ENCODE results near the gene OR2C3. TPM values are rescaled to one million over a fixed set of nuclear protein-coding genes. Genes with fewer than 3 reads are reported as not detected.

The OR2C3 gene
- total RNA-seq, 1 donor from 2014 or later, result 0.52 TPM

DNA sequence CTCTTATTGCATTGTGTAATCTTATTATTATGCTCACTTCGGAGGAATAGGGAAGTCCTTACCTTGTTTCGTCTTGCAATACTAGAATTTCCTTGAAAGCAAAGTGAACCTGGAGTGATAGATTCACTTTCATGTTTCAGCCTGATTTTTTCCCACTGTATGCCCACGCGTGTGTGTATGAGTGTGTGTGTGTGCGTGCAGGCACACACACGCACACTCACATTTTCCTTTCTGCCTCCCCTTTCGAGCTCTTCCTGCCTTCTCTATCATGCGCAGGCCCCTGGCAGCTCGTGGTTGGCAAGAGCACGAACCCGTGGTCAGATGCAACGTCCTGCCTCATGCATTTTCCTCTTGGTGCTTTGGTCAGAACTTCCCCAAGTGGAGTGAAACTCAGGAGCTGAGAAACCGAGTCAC lies 12.5 kb upstream of the OR2C3 start, which contains the start of gene GCSAML:
GCSAML (plus strand) TSS at position 366 of the 414 bp plus-strand sequence. CDS start 58 bp downstream, outside the sequence.
- Histone ChIP-seq H3K4me3 (ENCODE audit: low read length in 3 of 3) (no peak within 1 kb of the TSS), H3K27me3 (ENCODE audit: control insufficient read depth in 3 of 3, insufficient read depth in 3 of 3, low read length in 3 of 3) (peaks cover 0 to 3% (median 0%) of the 10 kb centered on the region in 3 donors), H3K27ac (ENCODE audit: low read depth, low read length) (no peak within 1 kb of the TSS), H3K9me3 (ENCODE audit: control insufficient read depth in 3 of 3, low read length in 3 of 3) (peaks cover 0 to 4% (median 0%) of the 10 kb centered on the region in 3 donors), H3K9ac (ENCODE audit: low read depth in 1 of 3, low read length in 3 of 3) (no peak within 1 kb of the TSS), H3K36me3 (ENCODE audit: control insufficient read depth in 3 of 3, insufficient read depth in 3 of 3, low read length in 3 of 3) (no peaks in the 10 kb centered on the region), H3K4me1 (ENCODE audit: control insufficient read depth in 3 of 3, insufficient read depth in 3 of 3, low read length in 3 of 3) (no peaks in the 10 kb centered on the region)

DNA sequence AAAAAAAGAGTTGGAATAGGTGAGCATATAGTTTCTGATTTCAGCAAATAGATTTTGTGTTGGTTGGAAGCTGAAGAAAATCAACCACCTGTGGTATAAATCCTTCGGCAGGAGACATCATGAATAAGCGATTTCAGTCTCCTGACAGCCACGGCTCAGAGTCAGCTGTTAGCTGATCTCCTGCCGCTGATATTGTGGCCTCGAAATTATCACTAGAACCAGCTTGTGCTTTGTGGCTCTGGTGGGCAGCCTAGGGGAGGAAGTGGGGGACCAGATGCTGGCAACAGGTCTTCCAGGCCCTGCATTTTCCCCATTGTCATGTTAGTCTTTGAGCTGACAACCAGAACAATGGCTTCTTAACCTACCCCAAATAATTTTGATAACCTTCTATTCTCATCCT lies 11.9 kb upstream of the OR2C3 start:
- Histone ChIP-seq H3K27me3 (ENCODE audit: control insufficient read depth in 3 of 3, insufficient read depth in 3 of 3, low read length in 3 of 3) (peaks cover 0 to 3% (median 0%) of the 10 kb centered on the region in 3 donors), H3K4me1 (ENCODE audit: control insufficient read depth in 3 of 3, insufficient read depth in 3 of 3, low read length in 3 of 3) (no peaks in the 10 kb centered on the region), H3K9ac (ENCODE audit: low read depth in 1 of 3, low read length in 3 of 3) (no peak overlapping the region)

GRCh38 chr1:247542811-247543210 lies 6.6 kb upstream of the OR2C3 start:
- Histone ChIP-seq H3K27me3 (ENCODE audit: control insufficient read depth in 3 of 3, insufficient read depth in 3 of 3, low read length in 3 of 3) (no peaks in the 10 kb centered on the region), H3K4me1 (ENCODE audit: control insufficient read depth in 3 of 3, insufficient read depth in 3 of 3, low read length in 3 of 3) (no peaks in the 10 kb centered on the region), H3K9me3 (ENCODE audit: control insufficient read depth in 3 of 3, low read length in 3 of 3) (no peaks in the 10 kb centered on the region), H3K27ac (ENCODE audit: low read depth, low read length) (no peak overlapping the region), H3K9ac (ENCODE audit: low read depth in 1 of 3, low read length in 3 of 3) (no peak overlapping the region), H3K4me3 (ENCODE audit: low read length in 3 of 3) (no peak overlapping the region), H3K36me3 (ENCODE audit: control insufficient read depth in 3 of 3, insufficient read depth in 3 of 3, low read length in 3 of 3) (no peaks in the 10 kb centered on the region)

More for the DNA sequence above, 11.9 kb upstream of the OR2C3 start:
- Histone ChIP-seq H3K9me3 (ENCODE audit: control insufficient read depth in 3 of 3, low read length in 3 of 3) (peaks cover 0 to 4% (median 0%) of the 10 kb centered on the region in 3 donors), H3K27ac (ENCODE audit: low read depth, low read length) (no peak overlapping the region), H3K36me3 (ENCODE audit: control insufficient read depth in 3 of 3, insufficient read depth in 3 of 3, low read length in 3 of 3) (no peaks in the 10 kb centered on the region), H3K4me3 (ENCODE audit: low read length in 3 of 3) (no peak overlapping the region)

- Histone ChIP-seq H3K4me3 (ENCODE audit: low read length in 3 of 3) (no peak overlapping the region), H3K9ac (ENCODE audit: low read depth in 1 of 3, low read length in 3 of 3) (no peak overlapping the region), H3K27me3 (ENCODE audit: control insufficient read depth in 3 of 3, insufficient read depth in 3 of 3, low read length in 3 of 3) (no peaks in the 10 kb centered on the region), H3K9me3 (ENCODE audit: control insufficient read depth in 3 of 3, low read length in 3 of 3) (no peaks in the 10 kb centered on the region), H3K27ac (ENCODE audit: low read depth, low read length) (no peak overlapping the region), H3K4me1 (ENCODE audit: control insufficient read depth in 3 of 3, insufficient read depth in 3 of 3, low read length in 3 of 3) (no peaks in the 10 kb centered on the region), H3K36me3 (ENCODE audit: control insufficient read depth in 3 of 3, insufficient read depth in 3 of 3, low read length in 3 of 3) (no peaks in the 10 kb centered on the region)
Measured at GRCh38 chr1:247540581-247540980, 4.3 kb upstream of the OR2C3 start.

DNA sequence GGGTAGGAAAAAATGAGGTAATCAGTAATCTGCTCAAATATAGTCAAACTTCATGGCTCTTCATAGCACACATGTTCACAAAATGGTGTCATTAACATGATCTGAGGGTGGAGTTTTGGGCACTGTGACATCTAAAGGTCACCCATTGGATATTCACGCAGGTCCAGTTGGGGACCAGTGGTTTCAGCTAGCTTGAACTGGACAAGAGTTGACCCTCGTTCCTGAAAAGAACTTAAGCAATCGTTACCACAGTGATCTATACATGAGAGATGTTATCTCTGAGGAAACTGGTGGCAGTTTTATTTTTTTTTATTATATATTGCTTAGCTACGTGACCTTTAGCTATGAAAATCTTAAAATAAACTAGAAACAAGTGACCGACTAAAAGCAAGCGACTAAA lies 3.0 kb upstream of the OR2C3 start:
- H3K9me3 ChIP-seq (ENCODE audit: control insufficient read depth in 3 of 3, low read length in 3 of 3), result no peaks in the 10 kb centered on the region
- no peak overlapping the region for H3K9ac ChIP-seq (ENCODE audit: low read depth in 1 of 3, low read length in 3 of 3)
- H3K4me3 ChIP-seq (ENCODE audit: low read length in 3 of 3), result no peak overlapping the region
- H3K27me3 ChIP-seq (ENCODE audit: control insufficient read depth in 3 of 3, insufficient read depth in 3 of 3, low read length in 3 of 3), result no peaks in the 10 kb centered on the region
- H3K4me1 ChIP-seq (ENCODE audit: control insufficient read depth in 3 of 3, insufficient read depth in 3 of 3, low read length in 3 of 3), result no peaks in the 10 kb centered on the region
- H3K36me3 ChIP-seq (ENCODE audit: control insufficient read depth in 3 of 3, insufficient read depth in 3 of 3, low read length in 3 of 3), result no peaks in the 10 kb centered on the region
- no peak overlapping the region for H3K27ac ChIP-seq (ENCODE audit: low read depth, low read length)

GRCh38 chr1:247538561-247538960 lies 2.3 kb upstream of the OR2C3 start:
- Histone ChIP-seq H3K36me3 (ENCODE audit: control insufficient read depth in 3 of 3, insufficient read depth in 3 of 3, low read length in 3 of 3) (no peaks in the 10 kb centered on the region), H3K4me3 (ENCODE audit: low read length in 3 of 3) (no peak overlapping the region), H3K27ac (ENCODE audit: low read depth, low read length) (no peak overlapping the region), H3K4me1 (ENCODE audit: control insufficient read depth in 3 of 3, insufficient read depth in 3 of 3, low read length in 3 of 3) (no peaks in the 10 kb centered on the region), H3K9me3 (ENCODE audit: control insufficient read depth in 3 of 3, low read length in 3 of 3) (no peaks in the 10 kb centered on the region), H3K9ac (ENCODE audit: low read depth in 1 of 3, low read length in 3 of 3) (no peak overlapping the region), H3K27me3 (ENCODE audit: control insufficient read depth in 3 of 3, insufficient read depth in 3 of 3, low read length in 3 of 3) (no peaks in the 10 kb centered on the region)

GRCh38 chr1:247535402-247535801 lies 838 bp downstream of the OR2C3 start:
- Histone ChIP-seq H3K9ac (ENCODE audit: low read depth in 1 of 3, low read length in 3 of 3) (no peak overlapping the region), H3K36me3 (ENCODE audit: control insufficient read depth in 3 of 3, insufficient read depth in 3 of 3, low read length in 3 of 3) (no peaks in the 10 kb centered on the region), H3K27ac (ENCODE audit: low read depth, low read length) (no peak overlapping the region), H3K4me1 (ENCODE audit: control insufficient read depth in 3 of 3, insufficient read depth in 3 of 3, low read length in 3 of 3) (no peaks in the 10 kb centered on the region), H3K27me3 (ENCODE audit: control insufficient read depth in 3 of 3, insufficient read depth in 3 of 3, low read length in 3 of 3) (no peaks in the 10 kb centered on the region), H3K9me3 (ENCODE audit: control insufficient read depth in 3 of 3, low read length in 3 of 3) (no peaks in the 10 kb centered on the region), H3K4me3 (ENCODE audit: low read length in 3 of 3) (no peak overlapping the region)

DNA sequence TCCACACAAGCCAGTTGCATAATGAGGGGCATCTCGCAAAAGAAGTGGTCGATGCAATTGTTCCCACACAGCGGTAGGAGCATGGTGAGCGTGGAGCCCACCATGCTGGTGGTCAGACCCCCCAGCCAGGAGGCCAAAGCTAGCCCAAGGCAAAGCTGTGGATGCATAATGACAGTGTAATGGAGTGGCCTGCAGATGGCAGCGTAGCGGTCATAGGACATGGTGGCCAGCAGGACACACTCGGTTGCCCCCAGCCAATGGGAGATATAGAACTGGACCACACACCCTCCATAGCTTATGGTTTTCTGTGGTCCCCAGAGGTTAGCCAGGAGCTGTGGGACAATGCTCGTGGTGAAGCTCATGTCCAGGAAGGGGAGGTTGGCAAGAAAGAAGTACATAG lies 4.3 kb downstream of the OR2C3 start:
- H3K9ac ChIP-seq (ENCODE audit: low read depth in 1 of 3, low read length in 3 of 3), result no peak overlapping the region
- H3K4me3 ChIP-seq (ENCODE audit: low read length in 3 of 3), result no peak overlapping the region
- H3K27me3 ChIP-seq (ENCODE audit: control insufficient read depth in 3 of 3, insufficient read depth in 3 of 3, low read length in 3 of 3), result no peaks in the 10 kb centered on the region
- H3K36me3 ChIP-seq (ENCODE audit: control insufficient read depth in 3 of 3, insufficient read depth in 3 of 3, low read length in 3 of 3), result no peaks in the 10 kb centered on the region
- H3K9me3 ChIP-seq (ENCODE audit: control insufficient read depth in 3 of 3, low read length in 3 of 3), result no peaks in the 10 kb centered on the region
- H3K27ac ChIP-seq (ENCODE audit: low read depth, low read length), result no peak overlapping the region
- no peaks in the 10 kb centered on the region for H3K4me1 ChIP-seq (ENCODE audit: control insufficient read depth in 3 of 3, insufficient read depth in 3 of 3, low read length in 3 of 3)

DNA sequence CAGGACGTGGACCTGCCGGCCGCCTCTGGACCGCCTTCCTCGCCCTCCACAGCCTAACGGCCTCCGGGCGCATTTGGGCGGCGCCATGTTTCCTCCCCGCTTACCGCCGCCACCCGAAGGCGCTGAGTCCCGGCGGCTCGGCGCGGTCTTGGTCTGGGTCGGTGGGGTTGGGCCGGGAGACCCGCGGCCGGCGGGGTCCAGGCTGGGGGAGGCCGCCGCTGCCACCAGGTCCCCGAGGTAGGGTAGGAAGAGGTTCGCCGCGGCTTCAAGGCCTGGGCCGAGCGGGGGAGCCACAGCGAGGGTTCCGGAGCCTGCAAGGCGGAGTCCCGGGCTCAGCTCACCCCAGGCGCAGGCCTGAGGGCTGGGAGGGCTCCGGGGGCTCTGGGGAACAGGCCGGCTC lies 5.5 kb downstream of the OR2C3 start:
- Histone ChIP-seq H3K9me3 (ENCODE audit: control insufficient read depth in 3 of 3, low read length in 3 of 3) (no peaks in the 10 kb centered on the region), H3K27me3 (ENCODE audit: control insufficient read depth in 3 of 3, insufficient read depth in 3 of 3, low read length in 3 of 3) (no peaks in the 10 kb centered on the region), H3K9ac (ENCODE audit: low read depth in 1 of 3, low read length in 3 of 3) (no peak overlapping the region), H3K4me1 (ENCODE audit: control insufficient read depth in 3 of 3, insufficient read depth in 3 of 3, low read length in 3 of 3) (no peaks in the 10 kb centered on the region), H3K36me3 (ENCODE audit: control insufficient read depth in 3 of 3, insufficient read depth in 3 of 3, low read length in 3 of 3) (no peaks in the 10 kb centered on the region), H3K27ac (ENCODE audit: low read depth, low read length) (no peak overlapping the region), H3K4me3 (ENCODE audit: low read length in 3 of 3) (no peak overlapping the region)

DNA sequence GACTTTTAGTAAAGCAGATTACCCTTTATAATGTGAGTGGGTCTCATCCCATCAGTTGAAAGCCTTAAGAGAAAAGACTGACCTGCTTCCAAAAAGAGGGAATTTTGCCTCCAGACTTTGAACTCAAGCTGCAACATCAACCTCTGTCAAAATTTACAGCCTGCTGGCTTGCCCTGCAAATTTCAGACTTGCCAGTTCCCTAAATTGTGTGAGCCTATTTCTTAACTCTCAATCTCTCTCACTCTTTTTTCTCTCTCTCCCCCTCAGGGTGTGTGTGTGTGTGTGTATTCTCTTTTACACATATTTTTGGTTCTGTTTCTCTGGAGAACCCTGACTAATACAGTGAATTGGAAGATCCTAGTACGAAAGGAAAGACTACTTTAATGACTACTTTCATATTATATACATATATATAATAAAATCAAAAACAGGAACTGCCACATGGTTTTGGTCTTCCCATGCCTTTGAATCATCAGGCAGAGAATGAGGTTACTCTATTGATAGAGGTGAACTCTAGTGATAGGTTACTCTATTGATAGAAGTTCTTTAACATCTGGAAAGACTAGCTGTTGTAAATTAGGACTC lies 6.4 kb downstream of the OR2C3 start:
- Histone ChIP-seq H3K27ac (ENCODE audit: low read depth, low read length) (no peak overlapping the region), H3K9me3 (ENCODE audit: control insufficient read depth in 3 of 3, low read length in 3 of 3) (no peaks in the 10 kb centered on the region), H3K9ac (ENCODE audit: low read depth in 1 of 3, low read length in 3 of 3) (no peak overlapping the region), H3K4me3 (ENCODE audit: low read length in 3 of 3) (no peak overlapping the region), H3K4me1 (ENCODE audit: control insufficient read depth in 3 of 3, insufficient read depth in 3 of 3, low read length in 3 of 3) (no peaks in the 10 kb centered on the region), H3K27me3 (ENCODE audit: control insufficient read depth in 3 of 3, insufficient read depth in 3 of 3, low read length in 3 of 3) (no peaks in the 10 kb centered on the region), H3K36me3 (ENCODE audit: control insufficient read depth in 3 of 3, insufficient read depth in 3 of 3, low read length in 3 of 3) (no peaks in the 10 kb centered on the region)

Measured in skeletal muscle tissue (tissue), 4 donors.